HUES6 (cell line): ENCODE data around the gene MIDN.

Source experiments
- H3K27ac ChIP-seq: 2 replicates; pipeline ENCODE4 v1.7.0; 2013; ENCODE audit warnings: low read depth, mild to moderate bottlenecking, low read length, inconsistent platforms
- H3K27me3 ChIP-seq: 2 replicates; pipeline ENCODE4 v1.6.1; 2013; ENCODE audit warnings: low read length; ENCODE audit not compliant: control insufficient read depth, insufficient read depth
- H3K36me3 ChIP-seq: 2 replicates; pipeline ENCODE4 v1.6.1; 2013; ENCODE audit warnings: low read length; ENCODE audit not compliant: control insufficient read depth, insufficient read depth
- H3K4me1 ChIP-seq: 2 replicates; pipeline ENCODE4 v1.6.1; 2013; ENCODE audit warnings: low read length; ENCODE audit not compliant: control insufficient read depth, insufficient read depth
- H3K4me3 ChIP-seq: 2 replicates; pipeline ENCODE4 v1.5.1; 2013; ENCODE audit warnings: low read depth, low read length
- H3K9ac ChIP-seq: one replicate; pipeline ENCODE4 v1.6.1; 2013; ENCODE audit warnings: mild to moderate bottlenecking, low read length
- H3K9me3 ChIP-seq: 2 replicates; pipeline ENCODE4 v1.6.1; 2013; ENCODE audit warnings: low read depth, low read length; ENCODE audit not compliant: control insufficient read depth, insufficient read depth

The MIDN gene

DNA sequence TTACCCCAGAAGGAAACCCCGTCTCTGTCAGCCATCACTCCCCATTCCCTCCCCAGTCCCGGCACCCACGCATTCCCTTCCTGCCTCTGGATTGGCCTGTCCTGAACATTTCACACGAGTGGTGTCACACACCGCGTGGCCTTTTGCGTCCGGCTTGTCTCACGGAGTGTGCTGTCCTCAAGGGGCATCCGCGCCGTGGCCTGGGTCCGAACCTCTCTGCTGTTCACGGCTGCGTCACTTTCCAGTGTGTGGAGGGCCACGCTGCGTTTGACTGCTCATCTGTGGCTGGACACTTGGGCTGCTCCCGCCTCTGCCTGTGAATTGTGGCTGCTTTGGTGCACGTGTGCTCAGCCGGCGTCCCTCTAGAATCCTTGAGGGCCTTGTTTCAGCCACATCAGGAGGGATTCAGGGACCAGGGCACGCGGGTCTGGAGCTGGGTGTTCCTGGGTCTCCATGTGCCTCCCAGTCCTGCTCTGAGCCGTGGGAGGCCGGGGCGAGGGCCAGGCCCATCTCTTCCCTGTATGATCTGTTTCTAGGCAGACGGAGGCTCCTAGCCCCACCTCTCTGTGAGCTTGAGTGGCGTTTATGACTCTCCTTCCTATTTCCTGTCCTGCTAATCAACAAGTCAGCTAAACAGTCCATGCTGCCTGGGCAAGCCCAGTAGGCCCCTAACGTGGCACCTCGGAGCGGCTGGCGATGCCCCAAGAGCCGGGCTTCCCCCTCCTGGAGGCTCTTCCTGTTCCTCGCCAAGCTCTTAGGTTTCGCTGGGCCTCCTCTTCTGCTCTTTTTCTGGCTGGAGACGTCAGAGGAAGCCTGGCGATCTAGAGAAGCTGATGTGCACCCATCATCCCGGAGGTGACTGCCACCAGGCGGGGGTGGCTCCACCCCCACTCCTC is 34.7 kb upstream of the MIDN start:
- Histone ChIP-seq H3K9me3 (no peaks in the 10 kb centered on the region), H3K36me3 (peaks cover 20% of the 10 kb centered on the region), H3K4me3 (0 out of 2 replicates have a peak overlapping the region, but pooled peaks have one; percentile 7), H3K9ac (peak overlapping the region; percentile 49), H3K4me1 (peaks cover 42% of the 10 kb centered on the region), H3K27me3 (no peaks in the 10 kb centered on the region), H3K27ac (no peak overlapping the region)

DNA sequence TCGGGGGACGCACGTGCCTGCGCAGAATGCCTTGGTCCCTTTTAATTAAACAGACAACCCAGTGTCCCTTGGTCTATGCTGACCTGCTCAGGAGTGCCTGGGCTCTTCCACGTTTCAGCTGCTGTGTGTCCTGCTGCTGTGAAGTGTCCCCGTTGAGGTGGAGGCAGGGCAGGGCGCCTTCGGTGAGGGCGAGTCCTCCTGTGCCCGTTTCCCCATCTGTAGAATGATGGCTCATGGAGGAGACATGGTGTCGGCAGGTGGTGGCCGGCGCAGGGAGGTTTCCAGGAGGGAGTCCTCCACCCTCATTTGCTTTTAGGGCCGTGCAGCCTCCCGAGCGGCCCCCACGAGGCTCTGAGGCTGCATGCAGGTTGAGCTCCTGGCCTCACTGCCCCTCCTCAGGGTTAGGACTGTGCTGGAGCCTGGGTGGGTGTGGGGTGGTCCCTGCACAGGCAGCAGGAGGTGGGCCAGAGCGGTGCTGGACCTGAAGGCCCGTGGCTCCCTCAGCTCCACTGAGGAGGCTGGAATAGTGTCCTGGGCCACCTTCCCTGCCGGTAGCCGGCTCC is 34.0 kb upstream of the MIDN start:
- Histone ChIP-seq H3K27ac (no peak overlapping the region), H3K4me3 (no peak overlapping the region), H3K27me3 (no peaks in the 10 kb centered on the region), H3K36me3 (peaks cover 20% of the 10 kb centered on the region), H3K4me1 (peaks cover 42% of the 10 kb centered on the region), H3K9ac (no peak overlapping the region), H3K9me3 (no peaks in the 10 kb centered on the region)

DNA sequence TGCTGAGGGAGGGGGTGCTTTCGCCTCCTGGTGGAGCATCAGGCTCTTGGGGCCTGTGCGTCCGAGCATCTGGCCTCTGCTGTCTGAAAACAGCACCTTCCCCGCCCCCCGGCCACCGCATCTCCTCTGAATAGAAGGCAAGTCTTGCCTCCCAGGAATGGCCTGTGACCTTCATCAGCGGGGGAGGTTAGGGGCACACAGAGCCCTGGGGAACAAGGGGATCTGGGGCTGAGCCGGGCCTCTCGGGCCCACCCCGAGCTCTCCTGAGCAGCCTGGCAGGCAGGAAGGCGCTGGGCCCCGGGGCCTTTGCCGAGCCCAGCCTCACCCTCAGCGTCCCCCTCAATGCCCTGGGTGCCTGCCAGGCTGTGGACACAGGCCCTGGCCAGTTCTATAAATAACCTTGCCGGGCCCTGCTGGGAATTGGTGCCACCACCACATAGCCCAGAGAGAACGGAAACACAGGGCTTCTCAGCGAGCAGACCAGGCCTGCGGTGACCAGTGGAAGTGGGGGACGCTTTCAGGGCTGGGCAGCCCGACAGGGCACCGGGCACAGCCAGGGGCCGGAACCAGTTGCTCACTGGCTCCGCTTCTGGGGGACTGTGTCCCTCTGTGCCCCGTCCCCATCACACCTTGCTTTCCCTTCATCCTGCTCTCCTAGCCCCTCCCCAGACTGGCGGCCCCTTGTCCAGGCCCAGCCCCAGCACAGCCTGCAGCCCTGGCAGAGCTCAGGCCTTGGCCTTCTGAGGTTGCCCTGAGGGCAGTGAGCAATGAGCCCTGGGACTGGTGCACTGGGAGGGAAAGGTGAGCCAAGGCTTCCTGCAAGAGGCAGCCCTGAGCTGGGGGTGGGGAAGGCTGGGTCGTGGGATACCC is 33.3 kb upstream of the MIDN start:
- no peak overlapping the region for H3K4me3 ChIP-seq
- H3K9me3 ChIP-seq: no peaks in the 10 kb centered on the region
- peaks cover 16% of the 10 kb centered on the region for H3K36me3 ChIP-seq
- H3K27ac ChIP-seq: peak overlapping the region; percentile 6; the same call in 1 of the 2 replicates
- no peak overlapping the region for H3K9ac ChIP-seq
- H3K27me3 ChIP-seq: no peaks in the 10 kb centered on the region
- peaks cover 42% of the 10 kb centered on the region for H3K4me1 ChIP-seq

DNA sequence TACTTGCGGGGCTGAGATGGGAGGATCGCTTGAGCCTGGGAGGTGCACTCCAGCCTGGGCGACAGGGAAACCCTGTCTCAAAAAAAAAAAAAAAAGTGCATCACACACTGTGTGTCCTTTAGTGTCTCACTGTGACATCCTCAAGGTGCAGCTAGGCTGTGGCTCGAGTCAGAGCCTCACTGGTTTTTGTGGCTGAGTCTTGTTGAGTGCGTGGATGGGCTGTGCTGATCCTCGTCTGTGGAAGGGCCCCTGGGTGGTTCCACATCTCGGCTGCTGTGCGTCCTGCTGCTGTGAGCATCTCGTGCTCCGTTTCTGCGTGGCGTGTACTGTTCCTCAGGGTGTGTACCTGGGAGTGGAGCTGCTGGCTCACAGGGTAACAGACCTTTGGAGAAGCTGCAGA is 31.6 kb upstream of the MIDN start:
- Histone ChIP-seq H3K4me1 (peaks cover 38% of the 10 kb centered on the region), H3K9ac (peak overlapping the region; percentile 7), H3K27ac (no peak overlapping the region), H3K36me3 (peaks cover 25% of the 10 kb centered on the region), H3K9me3 (no peaks in the 10 kb centered on the region), H3K27me3 (no peaks in the 10 kb centered on the region), H3K4me3 (no peak overlapping the region)

DNA sequence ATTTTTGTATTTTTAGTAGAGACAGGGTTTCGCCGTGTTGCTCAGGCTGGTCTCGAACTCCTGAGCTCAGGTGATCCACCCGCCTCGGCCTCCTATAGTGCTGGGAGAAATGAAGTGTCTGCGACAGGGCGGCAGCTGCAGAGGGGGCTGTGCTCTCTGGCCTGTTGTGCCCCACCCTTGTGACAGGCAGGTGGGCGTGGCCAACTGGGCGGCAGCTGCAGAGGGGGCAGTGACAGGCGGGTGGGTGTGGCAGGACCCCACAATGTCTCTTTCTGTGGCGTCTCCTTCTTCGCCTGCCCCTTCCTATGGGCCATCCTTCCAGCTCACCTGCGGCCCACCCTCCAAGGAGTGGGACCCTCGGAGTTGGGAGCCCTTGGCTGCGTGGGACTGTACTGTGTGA is 31.0 kb upstream of the MIDN start:
- Histone ChIP-seq H3K27me3 (no peaks in the 10 kb centered on the region), H3K36me3 (peaks cover 24% of the 10 kb centered on the region), H3K9me3 (no peaks in the 10 kb centered on the region), H3K9ac (no peak overlapping the region), H3K27ac (no peak overlapping the region), H3K4me1 (peaks cover 35% of the 10 kb centered on the region), H3K4me3 (no peak overlapping the region)

DNA sequence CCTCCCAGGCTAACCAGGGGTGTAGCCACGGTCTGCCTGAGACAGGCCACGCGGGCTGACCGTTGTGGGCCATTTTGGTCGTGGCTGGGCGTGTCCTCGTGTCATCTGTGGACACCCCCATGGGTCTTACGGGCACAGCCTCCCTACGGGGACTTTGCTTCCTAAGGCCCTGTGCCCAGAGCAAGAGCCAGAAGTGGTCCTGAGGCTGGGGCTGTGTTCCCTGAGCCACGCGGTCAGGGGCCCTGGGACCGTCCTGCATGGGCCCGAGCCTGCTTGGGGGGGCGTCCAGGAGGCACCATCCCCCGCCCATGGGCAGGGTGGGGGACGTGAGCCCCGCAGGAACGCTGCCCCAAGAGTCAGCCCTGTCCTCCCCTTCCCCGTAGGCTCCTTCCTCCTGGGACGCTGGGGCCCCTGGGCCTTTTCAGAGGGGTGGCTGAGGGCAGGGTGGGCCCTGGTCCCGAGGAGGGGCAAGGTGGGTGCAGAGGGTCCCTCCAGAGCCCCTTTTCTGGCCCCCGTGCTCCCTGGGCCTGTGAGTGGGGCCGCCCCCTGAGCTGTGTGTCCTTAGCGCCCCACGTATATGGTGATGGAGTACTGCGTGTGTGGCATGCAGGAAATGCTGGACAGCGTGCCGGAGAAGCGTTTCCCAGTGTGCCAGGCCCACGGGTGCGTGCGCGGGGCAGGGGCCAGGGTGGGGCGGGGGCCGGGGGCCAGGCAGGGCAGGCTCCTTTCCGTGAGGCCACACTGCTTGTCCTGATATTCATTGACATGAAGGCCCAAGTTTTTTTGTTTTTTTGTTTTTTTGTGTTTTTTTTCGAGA is 29.4 kb upstream of the MIDN start:
- Histone ChIP-seq H3K9me3 (no peaks in the 10 kb centered on the region), H3K36me3 (peaks cover 29% of the 10 kb centered on the region), H3K4me3 (no peak overlapping the region), H3K4me1 (peaks cover 28% of the 10 kb centered on the region), H3K27ac (no peak overlapping the region), H3K9ac (no peak overlapping the region), H3K27me3 (no peaks in the 10 kb centered on the region)

DNA sequence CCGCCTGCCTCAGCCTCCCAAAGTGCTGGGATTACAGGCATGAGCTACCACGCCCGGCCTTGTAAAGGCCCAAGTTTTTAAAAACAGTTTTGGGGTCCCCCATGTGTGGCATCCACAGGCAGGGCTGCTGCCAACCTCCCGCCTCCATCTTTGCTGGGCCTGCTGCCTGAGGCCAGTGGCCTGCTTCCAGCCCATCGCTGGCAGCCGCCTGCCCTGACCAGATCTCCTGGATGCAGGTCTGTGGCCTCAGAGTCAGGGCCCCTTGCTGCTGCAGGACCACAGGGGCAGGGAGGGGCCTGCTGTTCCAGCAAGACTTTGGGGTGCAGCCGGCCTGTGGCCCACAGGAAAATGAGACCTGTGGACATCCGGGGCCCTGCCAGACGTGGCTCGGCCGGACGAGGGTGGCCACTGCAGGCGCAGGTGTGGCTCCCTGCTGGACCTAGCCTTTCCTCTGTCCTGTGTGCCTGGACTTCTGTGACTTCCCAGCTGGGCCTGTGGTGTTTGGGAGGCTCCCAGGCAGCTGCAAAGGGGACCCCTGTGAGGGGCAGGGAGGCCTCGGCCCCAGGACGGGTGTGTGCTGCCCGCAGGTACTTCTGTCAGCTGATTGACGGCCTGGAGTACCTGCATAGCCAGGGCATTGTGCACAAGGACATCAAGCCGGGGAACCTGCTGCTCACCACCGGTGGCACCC is 28.5 kb upstream of the MIDN start:
- Histone ChIP-seq H3K9ac (no peak overlapping the region), H3K27me3 (no peaks in the 10 kb centered on the region), H3K27ac (no peak overlapping the region), H3K4me3 (no peak overlapping the region), H3K4me1 (peaks cover 18% of the 10 kb centered on the region), H3K36me3 (peaks cover 37% of the 10 kb centered on the region), H3K9me3 (no peaks in the 10 kb centered on the region)

DNA sequence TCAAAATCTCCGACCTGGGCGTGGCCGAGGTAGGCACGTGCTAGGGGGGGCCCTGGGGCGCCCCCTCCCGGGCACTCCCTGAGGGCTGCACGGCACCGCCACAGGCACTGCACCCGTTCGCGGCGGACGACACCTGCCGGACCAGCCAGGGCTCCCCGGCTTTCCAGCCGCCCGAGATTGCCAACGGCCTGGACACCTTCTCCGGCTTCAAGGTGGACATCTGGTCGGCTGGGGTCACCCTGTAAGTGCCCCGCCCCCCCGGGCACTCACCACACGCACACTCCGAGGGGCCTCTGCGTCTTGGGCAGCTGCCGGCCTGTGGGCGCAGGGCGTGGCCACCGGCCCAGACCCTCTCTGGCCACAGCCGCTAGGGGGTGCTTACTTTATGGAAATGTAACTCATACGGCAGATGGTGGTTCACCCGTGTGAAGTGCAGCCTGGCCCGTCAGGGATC is 27.9 kb upstream of the MIDN start:
- Histone ChIP-seq H3K27ac (no peak overlapping the region), H3K4me1 (peaks cover 15% of the 10 kb centered on the region; the same call in 1 of the 2 replicates), H3K36me3 (peaks cover 40% of the 10 kb centered on the region), H3K9me3 (no peaks in the 10 kb centered on the region), H3K9ac (no peak overlapping the region), H3K27me3 (no peaks in the 10 kb centered on the region), H3K4me3 (no peak overlapping the region)

DNA sequence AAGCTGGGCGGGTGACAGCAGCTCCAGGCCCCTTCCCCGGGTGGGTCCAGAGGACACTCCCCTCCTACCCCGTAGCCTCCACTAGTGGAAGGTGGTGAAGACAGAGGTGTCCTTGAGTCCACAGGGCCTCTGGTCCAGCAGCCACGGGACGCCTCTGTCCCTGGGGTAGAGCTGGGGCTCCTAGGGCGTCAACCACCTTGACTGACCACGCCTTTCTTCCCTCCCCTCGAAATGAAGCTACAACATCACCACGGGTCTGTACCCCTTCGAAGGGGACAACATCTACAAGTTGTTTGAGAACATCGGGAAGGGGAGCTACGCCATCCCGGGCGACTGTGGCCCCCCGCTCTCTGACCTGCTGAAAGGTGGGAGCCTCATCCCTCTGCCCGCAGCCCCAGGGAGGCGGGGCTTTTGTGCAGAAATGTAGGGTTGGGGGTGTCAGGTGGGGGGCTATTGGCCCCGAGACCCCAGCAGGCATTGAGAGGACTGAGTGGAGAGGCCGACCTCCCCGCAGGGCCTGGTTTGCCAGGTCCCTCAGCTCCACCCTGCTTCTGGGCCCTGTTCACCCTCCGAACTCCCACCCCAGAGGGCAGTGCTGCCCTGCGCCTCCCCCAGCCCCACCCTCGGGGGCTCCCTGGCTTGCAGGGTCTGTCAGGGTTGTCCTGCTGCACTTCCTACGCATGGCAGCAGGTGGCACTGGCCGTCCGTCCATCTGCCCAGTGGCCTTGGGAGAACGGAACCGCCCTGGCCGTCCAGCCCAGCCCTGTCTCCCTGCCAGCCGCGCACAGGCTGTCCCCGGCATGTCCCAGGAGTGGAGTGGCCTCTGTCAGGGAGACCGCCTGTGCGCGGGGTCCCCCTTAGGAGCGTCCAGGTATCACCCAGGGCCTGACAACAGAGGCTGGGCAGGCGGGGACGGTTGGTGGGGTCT is 27.1 kb upstream of the MIDN start:
- H3K36me3 ChIP-seq: peaks cover 47% of the 10 kb centered on the region

More for the DNA sequence above, 27.1 kb upstream of the MIDN start:
- H3K27me3 ChIP-seq: no peaks in the 10 kb centered on the region
- H3K9ac ChIP-seq: no peak overlapping the region
- H3K27ac ChIP-seq: 0 out of 2 replicates have a peak overlapping the region, but pooled peaks have one; percentile 18
- no peak overlapping the region for H3K4me3 ChIP-seq
- peaks cover 15% of the 10 kb centered on the region; the same call in 1 of the 2 replicates for H3K4me1 ChIP-seq
- H3K9me3 ChIP-seq: no peaks in the 10 kb centered on the region
